IPS-NIHi7 (cell line): ENCODE data around the gene GUCY2F.
A peak's percentile ranks its signal among the peaks of the same experiment; 100 is the strongest.

Source experiments
- DNase-seq: peaks from one replicate; pipeline ENCODE4 v3.0.0; 2012; ENCODE audit warnings: mixed read lengths; ENCODE audit errors: extremely low spot score

The GUCY2F gene

DNA sequence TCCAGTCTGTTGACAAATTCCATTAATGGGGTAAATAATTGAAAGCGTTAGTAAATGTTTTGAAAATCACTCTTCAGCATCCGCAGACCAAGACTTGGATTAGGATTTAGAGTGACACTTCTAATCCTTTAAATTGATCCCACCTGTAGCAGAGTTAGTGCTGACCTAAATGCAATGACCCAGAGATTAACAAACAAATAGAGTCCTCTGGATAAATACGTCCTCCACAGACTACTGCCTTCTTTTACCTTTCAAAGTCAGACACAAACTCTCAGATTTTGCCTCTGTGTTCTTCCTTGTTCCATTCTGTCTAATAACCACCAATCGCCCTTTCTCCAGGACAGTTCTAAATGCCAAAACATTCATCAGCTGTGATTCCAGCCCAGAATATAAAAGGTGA, at the start of gene GUCY2F:
Gene GUCY2F (minus strand): TSS at position 101 of the 400 bp plus-strand sequence. CDS start 6,150 bp downstream, outside the sequence.
- no peak for DNase-seq

DNA sequence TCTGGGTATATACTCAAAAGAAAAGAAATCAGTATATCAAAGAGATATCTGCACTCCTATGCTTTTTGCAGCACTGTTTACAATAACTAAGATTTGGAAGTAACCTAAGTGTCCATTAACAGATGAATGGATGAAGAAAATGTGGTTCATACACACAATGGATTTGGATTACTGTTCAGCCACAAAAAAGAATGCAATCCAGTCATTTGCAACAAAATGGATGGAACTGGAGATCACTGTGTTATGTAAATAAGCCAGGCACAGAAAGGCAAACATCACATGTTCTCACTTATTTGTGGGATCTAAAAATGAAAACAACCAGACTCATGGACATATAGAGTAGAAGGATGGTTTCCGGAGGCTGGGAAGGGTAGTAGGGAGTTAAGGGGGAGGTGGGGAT, 37.1 kb upstream of the GUCY2F start:
- no peak for DNase-seq

DNA sequence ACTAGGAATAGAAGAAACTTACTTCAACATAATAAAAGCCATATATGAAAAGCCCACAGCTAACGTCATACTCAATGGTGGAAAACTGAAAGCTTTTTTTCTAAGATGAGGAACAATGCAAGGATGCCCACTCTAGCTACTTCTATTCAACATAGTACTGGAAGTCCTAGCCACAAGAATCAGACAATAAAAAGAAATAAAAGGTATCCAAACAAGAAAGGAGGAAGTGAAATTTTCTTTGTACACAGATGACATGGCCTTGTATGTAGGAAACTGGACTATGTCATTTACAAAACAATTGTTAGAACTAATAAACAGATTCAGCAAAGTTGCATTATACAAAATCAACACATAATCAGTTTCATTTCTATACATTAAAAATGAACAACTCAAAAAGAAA, 29.2 kb upstream of the GUCY2F start:
- no peak for DNase-seq

DNA sequence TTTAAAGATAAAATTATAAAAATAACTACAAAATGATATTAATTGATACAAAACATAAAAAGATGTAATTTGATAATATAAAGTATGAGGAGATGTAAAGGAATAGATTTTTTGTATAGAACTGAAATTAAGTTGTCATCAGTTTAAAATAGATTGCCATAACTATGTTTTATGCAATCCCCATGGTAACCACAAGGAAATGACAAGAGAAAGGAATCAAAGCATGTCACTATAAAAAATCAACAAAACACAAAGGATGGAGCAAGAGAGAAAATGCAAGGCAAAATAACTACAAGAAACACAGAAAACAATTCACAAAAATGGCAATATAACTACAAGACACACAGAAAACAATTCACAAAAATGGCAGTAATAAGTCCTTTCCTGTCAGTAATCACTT, 27.0 kb upstream of the GUCY2F start:
- no peak for DNase-seq

DNA sequence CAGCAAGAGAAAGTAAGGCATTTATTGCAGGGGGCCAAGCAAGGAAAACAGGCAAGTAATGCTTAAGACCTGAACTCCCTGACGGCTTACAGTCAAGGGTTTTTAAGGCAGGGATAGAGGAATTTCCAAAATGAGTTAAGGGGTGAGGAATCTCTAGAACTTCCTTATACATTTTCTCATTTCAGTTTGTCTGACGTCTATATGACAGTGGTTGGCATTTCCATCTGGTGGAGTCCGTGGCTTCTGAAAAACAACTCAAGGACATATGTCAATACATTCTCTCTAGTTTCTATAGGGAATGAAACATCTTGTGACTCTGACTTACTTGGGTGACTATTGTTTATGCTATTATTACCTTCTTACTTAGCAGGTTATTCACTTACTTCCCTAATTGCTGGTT, 19.3 kb upstream of the GUCY2F start:
- DNase-seq: no peak

DNA sequence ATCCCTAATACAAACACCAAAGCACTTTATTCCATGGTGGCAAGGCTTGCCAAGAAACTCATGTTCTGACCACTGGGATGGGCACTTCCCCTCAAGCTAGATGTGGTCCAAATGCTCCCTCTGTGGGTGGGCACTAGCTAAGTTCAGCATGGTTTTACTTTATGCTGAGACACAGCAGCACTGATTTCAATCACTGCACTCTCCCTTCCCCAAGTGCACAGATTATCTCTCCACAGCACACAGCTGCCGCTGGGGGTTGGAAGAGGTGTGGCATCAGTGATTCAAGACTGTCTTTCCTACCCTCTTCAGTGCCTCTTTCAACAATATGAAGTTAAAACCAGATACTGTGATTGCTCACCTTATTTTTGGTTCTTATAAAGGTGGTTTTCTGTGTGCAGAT, 16.5 kb upstream of the GUCY2F start:
- no peak for DNase-seq

DNA sequence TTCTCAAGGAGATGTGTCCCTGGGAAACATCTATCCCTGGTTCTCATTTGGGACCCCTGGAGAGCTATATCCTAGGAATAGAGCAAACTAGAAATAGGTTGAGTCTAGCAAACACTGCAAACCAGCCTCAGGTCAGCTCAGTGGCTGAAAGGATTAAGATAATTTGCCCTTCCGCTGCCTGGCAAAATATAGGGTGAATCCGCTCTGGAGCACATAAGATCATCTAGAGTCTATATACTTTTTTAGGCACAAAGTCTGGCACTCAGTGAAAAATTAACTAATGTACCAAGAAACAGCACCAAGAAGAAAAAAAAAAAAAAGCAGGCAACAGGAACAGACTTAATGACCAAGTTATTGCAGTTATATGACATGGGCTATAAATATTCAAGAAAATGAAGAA, 7.3 kb upstream of the GUCY2F start:
- no peak for DNase-seq

DNA sequence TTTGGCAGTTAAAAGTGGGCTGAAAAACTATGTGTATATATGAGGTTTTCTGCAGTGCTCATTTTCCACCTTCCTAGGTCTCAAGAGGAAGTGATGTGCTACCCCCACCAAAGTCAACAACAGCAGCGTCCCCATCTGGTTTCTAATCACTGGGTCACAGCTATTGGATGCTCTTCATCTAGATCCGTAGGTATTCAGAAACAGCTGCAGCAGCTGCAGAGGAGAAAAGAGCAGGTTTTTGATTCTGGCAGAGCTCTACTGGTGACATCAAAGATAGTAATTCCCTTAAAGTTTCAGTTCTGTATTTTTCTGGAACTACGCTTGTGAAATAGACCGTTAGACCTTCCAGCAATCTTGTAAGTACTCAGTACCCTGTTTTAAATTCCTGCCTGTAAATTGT, 5.8 kb upstream of the GUCY2F start:
- DNase-seq: no peak

DNA sequence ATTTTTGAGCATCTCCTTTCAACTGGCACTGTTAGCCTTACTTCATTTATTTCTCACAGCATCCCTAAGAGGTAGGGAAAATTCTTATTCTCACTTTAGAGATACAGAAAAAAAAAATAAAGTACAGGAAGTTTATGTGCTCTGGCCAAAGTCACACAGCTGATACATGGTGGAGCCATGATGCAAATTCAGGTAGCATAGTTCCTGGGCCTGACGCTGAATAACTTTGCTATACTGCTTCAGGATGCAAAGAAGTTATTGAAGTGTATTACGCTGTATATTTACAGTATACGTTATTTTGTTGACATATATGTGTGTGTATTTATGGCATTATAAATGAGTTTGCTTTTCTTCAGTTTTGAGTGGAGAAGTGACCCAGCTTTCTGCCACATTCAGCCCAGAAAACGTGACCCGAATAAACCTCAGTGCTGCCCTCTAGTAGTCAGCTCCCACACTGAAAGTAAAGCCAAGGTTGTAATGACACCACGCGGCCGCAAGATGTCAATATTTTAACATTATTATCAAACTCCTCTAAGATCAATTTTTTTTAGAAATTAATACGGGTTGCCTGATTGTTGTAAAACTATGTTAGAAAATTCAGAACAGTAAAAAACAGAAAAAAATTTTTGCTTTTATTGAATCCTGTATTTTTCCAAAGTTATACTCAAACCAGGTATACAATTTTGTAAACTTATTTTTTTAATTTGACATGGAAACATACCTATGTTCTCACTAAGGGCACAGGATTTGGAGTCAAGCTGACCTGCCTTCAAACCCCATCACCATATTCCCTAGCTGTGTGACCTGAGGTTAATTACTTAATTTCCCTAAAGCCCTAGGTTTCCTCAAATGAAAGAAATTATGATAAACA, 3.8 kb upstream of the GUCY2F start:
- peak; percentile 71 for DNase-seq

DNA sequence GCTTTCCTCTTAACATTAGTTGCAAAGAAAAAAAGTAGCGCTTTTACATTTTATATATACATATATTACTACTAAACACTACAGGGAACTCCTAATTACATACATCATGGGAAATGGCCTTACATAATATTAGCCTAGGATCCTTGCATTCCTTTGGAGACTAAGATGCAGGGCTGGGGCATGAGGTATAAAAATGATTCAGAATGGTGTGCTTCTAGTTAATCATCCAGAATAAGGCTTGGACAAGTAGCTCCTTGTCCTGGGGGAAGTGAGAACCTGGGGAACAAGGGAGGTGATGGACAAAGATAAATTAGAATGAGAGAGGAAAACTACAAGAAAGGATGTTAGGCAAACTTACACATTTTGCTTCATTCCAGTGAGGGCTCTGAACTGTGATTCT, 3.0 kb upstream of the GUCY2F start:
- DNase-seq: no peak

DNA sequence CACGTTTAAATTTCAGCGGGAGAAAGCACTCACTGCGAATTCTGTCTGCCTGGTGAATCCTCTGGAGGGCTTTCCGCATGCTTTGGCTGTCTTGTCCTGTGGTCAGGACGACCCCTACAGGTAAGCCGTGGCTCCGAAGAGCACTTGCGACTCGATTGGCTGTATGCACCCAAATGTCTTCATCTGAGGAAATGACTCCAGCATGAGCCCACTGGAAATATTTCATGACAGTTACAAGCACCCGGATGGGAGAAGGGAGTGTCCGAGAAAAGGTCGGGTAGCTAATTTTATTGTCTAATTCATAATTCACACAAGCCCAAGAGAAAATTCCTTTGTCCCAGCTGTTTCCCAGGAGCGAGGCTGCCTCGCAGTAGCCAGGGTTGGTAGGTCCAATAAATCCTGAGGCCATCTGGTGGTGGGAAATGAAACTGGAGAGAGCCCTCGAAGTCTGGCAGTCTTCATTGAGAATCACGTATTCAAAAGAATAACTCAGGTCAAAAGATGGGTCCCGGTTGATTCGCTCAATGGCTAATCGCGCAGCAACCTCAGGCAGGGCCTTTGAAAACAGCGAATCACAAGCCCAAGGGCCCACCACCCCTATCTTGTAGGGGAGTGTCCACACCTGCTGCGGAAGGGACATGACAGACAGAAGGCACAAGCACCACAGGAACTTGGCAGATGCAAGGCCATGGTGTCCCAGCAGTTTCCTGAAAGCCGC, 6.6 kb downstream of the GUCY2F start:
- peak; percentile 80 for DNase-seq

DNA sequence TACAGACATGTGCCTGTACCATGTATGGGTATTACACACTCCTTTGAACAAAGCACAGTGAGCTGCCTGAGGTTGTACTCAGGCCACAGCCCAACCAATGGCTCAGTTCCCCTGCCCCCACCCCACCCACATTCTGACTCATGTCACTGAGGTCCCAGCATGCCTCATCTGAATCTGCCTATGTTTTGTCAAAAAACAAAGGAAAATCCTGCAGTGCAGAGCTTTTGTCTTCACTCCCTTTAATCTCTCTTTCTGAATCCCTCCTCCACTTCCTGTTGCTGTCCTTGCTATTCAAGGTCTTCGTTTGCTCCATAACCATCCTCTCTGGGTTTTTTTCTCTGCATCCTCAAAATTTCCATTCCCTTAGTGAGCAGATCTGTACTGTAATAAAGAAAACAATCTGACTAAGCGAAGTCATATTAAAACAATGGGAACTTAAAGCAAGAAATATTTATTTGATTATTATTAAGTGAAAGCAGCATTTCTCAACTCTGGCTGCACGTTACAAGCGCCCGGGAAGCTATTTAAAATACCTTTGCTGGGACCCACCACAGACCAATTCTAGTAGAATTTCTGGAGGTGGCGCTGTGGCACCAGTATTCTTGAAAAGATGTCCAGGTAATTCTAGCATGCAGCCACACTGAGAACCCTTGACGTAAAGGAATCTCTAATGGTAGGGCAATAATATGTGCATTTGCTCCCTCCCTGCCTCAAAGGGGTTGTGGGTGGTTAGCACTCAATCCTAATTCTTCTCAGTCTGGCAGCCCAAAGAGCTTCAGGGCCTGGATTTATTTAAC, 8.7 kb downstream of the GUCY2F start:
- DNase-seq: peak; percentile 72

DNA sequence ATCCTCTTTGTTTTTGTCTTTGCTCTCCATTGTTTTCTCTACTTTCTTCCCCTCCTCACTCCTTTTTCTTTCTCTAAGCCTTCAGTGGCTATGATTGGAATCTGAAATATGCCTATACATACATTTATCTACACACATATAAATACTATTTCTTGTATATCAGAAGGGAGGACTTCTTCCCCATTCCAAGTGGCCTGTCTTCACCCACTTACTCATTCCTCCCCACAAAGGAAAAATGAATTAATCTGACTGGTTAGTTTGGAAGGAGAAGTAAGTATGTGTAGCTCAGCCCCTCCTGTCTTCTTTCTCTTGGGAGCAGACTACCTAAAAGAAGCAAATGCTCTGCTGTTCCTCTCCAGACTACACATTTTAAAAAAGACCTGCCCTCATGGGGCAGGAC, 17.7 kb downstream of the GUCY2F start:
- no peak for DNase-seq

DNA sequence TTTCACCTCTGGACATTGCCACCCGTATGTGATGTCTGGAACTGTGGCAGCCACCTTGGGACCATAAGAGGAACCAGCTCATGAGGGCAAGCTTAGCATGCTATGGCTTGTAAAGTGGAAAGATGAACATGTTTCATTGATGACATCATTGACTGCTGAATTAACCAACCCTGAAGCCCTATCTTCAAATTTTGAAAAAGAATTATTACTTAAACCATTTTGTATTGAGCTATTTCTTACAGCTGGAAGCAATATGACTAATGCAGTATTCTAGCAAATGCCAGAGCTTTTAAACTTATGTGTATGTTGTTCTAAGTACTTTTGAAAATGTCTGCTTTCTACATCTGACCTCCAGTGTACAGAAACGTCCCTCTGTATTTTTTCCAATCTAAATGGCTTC, 18.1 kb downstream of the GUCY2F start:
- DNase-seq: no peak

DNA sequence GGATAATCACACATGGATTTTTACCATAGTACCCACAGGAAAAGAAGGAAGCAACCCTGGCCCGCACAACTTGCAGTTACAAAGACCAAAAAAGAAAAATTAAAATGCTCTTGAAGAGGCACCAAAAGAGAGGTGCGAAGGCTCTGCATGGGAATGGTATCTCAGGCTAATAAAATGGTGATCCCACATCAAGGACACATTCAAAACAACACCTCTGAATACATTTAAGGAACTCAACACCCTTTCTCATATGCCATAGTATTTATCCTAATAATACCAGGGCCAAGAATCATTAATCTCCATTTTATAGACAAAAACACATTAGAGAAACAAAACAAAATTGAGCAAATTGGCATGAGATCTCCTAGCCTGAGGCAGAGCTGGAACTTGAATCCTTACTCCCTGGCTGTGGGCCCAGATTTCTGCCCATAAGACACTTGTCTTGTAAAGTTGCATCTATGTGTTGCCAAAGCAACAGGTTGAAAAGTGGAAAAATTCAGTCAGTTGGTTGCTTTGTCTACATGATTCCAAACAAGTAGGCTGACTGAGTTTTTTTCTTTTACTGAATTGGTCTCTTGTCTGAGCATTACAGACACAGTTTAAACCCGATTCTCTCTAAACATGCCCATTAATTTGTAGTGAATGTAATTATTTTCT, 33.5 kb downstream of the GUCY2F start:
- no peak for DNase-seq

DNA sequence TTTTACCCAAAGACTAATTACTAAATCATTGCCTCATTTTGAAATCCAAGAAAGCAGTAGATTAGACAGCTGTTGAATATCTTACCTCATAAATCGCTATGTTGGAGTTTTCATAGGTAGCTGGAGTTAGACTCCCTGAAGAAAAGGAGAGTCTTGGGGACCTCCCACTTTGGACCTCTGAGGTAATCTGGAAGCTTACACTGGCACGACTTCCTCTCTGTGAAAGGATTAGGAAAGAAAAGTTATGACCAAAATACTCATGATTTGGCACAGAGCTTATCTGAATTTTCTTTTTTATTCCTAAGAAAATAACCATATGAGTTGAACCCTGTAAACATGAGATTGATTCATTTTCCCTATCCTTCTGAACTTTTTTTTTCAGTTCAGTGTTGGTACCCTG, 40.6 kb downstream of the GUCY2F start:
- no peak for DNase-seq

DNA sequence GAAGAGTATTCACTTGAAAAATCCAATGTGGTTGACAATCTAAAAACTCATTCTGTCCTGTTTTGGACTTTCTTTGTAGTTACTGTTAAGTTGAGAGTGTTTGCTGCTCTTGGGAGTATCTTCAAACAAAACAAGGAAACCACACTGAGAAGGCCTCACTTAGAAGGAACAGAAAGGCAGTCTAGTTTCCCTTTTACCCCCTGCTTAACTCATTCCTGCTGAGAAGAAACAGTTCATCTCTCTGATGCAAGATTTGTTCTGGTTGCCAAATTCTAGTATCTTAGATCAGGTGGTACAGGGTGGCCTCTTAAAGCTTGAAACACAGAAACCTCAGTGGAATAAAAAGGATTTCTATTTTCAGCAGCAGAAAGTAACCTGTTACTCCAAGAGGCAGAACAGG, 41.4 kb downstream of the GUCY2F start:
- no peak for DNase-seq

DNA sequence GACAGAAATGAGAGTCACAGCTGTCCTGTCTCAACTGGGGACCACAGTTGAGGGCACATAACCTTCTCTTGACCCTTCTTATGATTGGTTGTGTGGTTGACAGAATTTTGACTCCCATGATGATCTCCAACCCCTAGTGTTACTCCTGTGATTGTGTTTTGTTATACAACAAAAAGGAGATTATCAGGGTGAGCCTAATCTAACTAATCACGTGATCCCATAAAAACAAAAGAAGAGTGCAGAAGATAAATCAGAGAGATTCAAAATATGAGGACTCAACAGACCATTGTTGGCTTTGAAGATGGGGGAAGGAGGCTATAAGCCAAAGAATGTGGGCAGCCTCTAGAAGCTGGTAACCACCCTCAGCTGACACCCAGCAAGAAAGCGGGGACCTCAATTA, 72.7 kb downstream of the GUCY2F start:
- no peak for DNase-seq

DNA sequence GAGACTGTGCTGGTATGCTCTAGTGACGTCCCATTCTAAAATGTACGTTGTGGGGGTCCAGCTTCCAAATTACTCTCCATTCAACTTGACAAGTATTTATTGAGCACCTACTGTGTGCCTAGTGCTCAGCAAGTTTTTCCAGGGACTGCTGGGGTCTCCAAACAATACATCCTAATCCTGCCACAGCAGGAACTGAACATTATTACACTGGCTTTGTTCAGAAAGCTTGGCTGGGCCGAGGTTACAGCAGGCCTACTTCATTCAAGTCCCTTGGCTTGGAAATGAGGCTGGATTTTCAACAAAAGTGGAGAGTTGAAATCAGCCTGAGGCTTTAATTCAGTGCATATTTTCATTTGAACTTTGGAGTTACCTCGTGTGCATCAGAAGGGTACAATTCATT, 78.0 kb downstream of the GUCY2F start:
- no peak for DNase-seq

DNA sequence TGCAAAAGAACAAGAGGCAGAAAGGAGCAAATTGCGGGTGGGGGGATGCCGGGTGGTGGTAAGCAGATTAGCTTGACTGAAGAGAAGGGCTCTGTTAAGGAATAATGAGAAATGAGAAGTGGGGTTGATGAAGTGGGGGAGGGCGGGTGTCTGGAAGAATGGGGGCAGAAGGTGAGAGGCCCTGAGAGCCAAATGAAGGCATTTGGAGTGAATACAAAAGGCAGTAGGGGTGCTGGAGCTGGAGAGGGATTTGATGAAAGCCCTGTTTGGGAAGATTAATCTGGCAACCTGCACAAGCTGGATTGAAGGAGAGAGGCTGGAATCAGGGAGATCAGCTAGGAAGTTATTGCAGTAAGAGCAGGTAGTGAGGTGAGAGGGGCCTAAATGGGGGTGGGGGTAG, 82.1 kb downstream of the GUCY2F start:
- no peak for DNase-seq

DNA sequence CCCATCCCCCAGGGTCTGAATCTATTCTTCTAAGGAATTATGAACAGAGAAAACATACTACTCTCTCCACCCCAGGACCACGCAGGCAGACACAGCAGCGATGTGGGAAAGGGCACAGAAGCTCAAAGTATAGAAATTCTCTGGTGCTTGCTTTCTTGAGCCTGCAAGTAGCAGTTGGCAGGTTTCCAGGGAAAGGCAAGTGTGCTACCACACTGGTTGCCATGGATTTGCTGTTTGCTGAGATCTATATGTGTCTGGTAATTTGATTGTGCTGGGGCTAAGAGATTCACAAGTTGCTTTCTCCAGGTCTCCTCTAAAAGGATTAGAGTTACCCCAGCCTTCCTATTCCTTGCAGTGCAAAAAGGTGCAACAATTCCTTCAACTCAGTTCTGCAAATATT, 83.1 kb downstream of the GUCY2F start:
- no peak for DNase-seq

DNA sequence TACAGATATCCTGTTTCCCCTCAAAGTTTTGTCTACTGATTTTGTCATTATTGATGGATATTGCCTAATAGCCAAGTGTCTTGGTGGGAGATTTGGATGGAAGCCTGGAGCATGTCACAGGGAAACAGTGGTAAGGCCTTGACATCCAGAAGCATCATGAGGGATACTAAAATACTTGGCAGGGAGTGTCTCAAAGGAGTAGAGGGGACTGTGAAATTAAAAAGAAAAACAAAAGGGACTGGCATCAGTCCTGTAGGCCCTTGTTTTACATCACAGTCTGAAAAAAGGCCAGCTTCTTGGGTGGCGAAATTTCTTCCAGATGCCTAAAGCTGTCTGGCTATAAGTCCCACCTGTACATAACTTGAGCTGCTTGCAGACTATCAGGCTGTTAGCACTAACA, 83.8 kb downstream of the GUCY2F start:
- no peak for DNase-seq
